ENCODE measurements around the gene TAGLN.

The TAGLN gene

DNA sequence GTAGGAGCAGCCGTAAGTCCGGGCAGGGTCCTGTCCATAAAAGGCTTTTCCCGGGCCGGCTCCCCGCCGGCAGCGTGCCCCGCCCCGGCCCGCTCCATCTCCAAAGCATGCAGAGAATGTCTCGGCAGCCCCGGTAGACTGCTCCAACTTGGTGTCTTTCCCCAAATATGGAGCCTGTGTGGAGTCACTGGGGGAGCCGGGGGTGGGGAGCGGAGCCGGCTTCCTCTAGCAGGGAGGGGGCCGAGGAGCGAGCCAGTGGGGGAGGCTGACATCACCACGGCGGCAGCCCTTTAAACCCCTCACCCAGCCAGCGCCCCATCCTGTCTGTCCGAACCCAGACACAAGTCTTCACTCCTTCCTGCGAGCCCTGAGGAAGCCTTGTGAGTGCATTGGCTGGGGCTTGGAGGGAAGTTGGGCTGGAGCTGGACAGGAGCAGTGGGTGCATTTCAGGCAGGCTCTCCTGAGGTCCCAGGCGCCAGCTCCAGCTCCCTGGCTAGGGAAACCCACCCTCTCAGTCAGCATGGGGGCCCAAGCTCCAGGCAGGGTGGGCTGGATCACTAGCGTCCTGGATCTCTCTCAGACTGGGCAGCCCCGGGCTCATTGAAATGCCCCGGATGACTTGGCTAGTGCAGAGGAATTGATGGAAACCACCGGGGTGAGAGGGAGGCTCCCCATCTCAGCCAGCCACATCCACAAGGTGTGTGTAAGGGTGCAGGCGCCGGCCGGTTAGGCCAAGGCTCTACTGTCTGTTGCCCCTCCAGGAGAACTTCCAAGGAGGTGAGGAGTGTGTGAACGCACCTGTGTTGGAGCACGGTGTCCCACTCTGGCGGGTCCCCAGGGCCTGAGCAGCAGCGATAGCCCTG, at the start of gene TAGLN:
TAGLN (plus strand) TSS at position 318 of the 863 bp plus-strand sequence. CDS start 3,644 bp downstream, outside the sequence.
- peak within 1 kb of the TSS; percentile 64 for H3K4me3 ChIP-seq (ENCODE audit: low read depth, low read length)

GRCh38 chr11:117152066-117152465, 47.1 kb upstream of the TAGLN start:
- DNase-seq (ENCODE audit: low read depth, low spot score) = no peak

More for the DNA sequence above, at the start of gene TAGLN:
- TF ChIP-seq CTCF (IDR thresholded peaks at IDR 0.05; ENCODE audit: low read depth, low read length) = no peak
- DNase-seq (ENCODE audit: low read depth, low spot score) = peak; percentile 97
- in situ Hi-C loops (cut with HindIII; ENCODE audit: low sequenced_read_pairs) = no loop called here

DNA sequence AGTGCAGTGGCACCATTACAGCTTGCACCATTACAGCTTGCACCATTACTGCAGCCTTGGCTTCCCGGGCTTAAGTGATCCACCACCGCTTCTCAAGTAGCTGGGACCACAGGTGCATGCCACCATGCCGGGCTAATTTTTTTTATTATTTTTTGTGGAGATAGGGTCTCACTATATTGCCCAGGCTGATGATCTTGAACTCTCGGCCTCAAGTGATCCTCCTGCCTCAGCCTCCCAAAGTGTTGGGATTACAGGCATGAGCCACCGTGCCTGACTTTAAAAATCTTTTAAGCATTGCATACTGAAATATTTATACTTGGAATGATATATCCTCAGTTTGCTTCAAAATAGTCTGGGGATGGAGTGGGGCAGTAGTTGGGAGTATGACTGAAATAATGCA, 44.7 kb upstream of the TAGLN start:
- in situ Hi-C loops (cut with HindIII; ENCODE audit: low sequenced_read_pairs) = no loop called here
- no peak overlapping the region for H3K4me3 ChIP-seq (ENCODE audit: low read depth, low read length)
- no peak for TF ChIP-seq CTCF (IDR thresholded peaks at IDR 0.05; ENCODE audit: low read depth, low read length)
- no peak for DNase-seq (ENCODE audit: low read depth, low spot score)

More at GRCh38 chr11:117152066-117152465, 47.1 kb upstream of the TAGLN start:
- in situ Hi-C loops (cut with HindIII; ENCODE audit: low sequenced_read_pairs) = no loop called here
- no peak overlapping the region for H3K4me3 ChIP-seq (ENCODE audit: low read depth, low read length)
- TF ChIP-seq CTCF (IDR thresholded peaks at IDR 0.05; ENCODE audit: low read depth, low read length) = no peak

DNA sequence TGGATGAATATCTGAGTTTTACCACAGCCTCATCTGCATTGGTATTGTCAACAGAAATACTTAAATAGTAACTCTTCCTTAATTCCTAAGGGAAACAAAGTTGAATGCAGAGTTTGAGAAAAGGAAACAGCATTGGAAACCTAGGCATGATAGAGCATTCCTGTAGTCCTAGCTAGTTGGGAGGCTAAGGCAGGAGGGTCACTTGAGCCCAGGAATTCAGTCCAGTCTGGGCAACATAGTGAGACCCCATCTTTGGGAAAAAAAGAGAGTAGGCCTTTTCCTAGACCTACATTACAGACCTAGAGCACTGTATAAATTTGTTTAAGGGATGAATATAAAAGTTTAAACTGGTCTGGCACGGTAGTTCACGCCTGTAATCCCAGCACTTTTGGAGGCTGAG, 41.7 kb upstream of the TAGLN start:
- no peak for TF ChIP-seq CTCF (IDR thresholded peaks at IDR 0.05; ENCODE audit: low read depth, low read length)
- H3K4me3 ChIP-seq (ENCODE audit: low read depth, low read length) = no peak overlapping the region
- DNase-seq (ENCODE audit: low read depth, low spot score) = no peak
- in situ Hi-C loops (cut with HindIII; ENCODE audit: low sequenced_read_pairs) = no loop called here

DNA sequence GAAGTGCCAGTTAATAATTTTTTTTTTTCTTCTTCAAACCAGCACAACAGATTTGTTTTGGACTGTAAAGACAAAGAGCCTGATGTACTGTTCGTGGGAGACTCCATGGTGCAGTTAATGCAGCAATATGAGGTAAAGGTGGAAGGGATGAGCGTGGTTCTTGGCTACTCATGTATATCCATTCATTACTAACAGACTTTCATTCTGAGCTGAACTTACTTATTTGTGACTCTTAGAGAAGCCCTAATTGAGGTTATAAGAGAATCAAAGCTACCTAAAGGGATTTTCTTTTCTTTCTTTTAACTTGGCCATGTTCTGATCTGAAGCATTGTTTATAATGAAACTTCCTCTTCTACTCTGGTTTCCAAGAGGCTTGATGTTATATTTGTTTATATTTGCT, 39.3 kb upstream of the TAGLN start:
- in situ Hi-C loops (cut with HindIII; ENCODE audit: low sequenced_read_pairs) = no loop called here
- no peak for TF ChIP-seq CTCF (IDR thresholded peaks at IDR 0.05; ENCODE audit: low read depth, low read length)
- no peak for DNase-seq (ENCODE audit: low read depth, low spot score)
- no peak overlapping the region for H3K4me3 ChIP-seq (ENCODE audit: low read depth, low read length)

GRCh38 chr11:117160826-117161225, 38.3 kb upstream of the TAGLN start:
- TF ChIP-seq CTCF (IDR thresholded peaks at IDR 0.05; ENCODE audit: low read depth, low read length) = no peak
- in situ Hi-C loops (cut with HindIII; ENCODE audit: low sequenced_read_pairs) = no loop called here
- no peak for DNase-seq (ENCODE audit: low read depth, low spot score)
- no peak overlapping the region for H3K4me3 ChIP-seq (ENCODE audit: low read depth, low read length)
